CD14-positive monocyte (primary cell): ENCODE measurements around the gene ZBTB38. TPM values are rescaled to one million over a fixed set of nuclear protein-coding genes. Genes with fewer than 3 reads are reported as not detected.

Experiments used
- DNase-seq, 3 donors: peaks; one replicate each; pipeline ENCODE4 v3.0.0-alpha.2; 2011 to 2022
- H2AFZ ChIP-seq: 2 replicates; pipeline ENCODE4 v1.6.0; 2012; ENCODE audit warnings: mild to moderate bottlenecking, low read depth, low read length, inconsistent platforms; ENCODE audit not compliant: insufficient read depth, poor library complexity, severe bottlenecking
- H3K27ac ChIP-seq, 2 donors: 1 replicate in 1 of 2; 2 replicates in 1 of 2; pipeline ENCODE4 v1.5.1; 2012 to 2013; ENCODE audit warnings: low read length in 2 of 2, control low read depth in 1 of 2, inconsistent platforms in 1 of 2, low read depth in 1 of 2, mild to moderate bottlenecking in 1 of 2
- H3K27me3 ChIP-seq, 2 donors: one replicate each; pipeline versions ENCODE4 v1.6.0 to v1.6.1; 2011 to 2013; ENCODE audit warnings: low read length in 2 of 2; ENCODE audit not compliant: control insufficient read depth in 2 of 2, insufficient read depth in 2 of 2
- H3K36me3 ChIP-seq, 2 donors: replicated peaks in 1 of 2; 1 replicate in 1 of 2; 2 replicates in 1 of 2; pipeline versions ENCODE4 v1.5.1 to v1.6.1; 2012 to 2013; ENCODE audit warnings: low read length in 2 of 2, control low read depth in 1 of 2, inconsistent platforms in 1 of 2, mild to moderate bottlenecking in 1 of 2; ENCODE audit not compliant: insufficient read depth in 2 of 2, control insufficient read depth in 1 of 2
- H3K4me1 ChIP-seq, 2 donors: 1 replicate in 1 of 2; 2 replicates in 1 of 2; pipeline versions ENCODE4 v1.5.1 to v1.6.1; 2012 to 2013; ENCODE audit warnings: low read length in 2 of 2, control low read depth in 1 of 2, inconsistent platforms in 1 of 2, mild to moderate bottlenecking in 1 of 2, moderate library complexity in 1 of 2; ENCODE audit not compliant: insufficient read depth in 2 of 2, control insufficient read depth in 1 of 2
- H3K4me2 ChIP-seq: replicated peaks from 2 replicates; pipeline ENCODE3; 2012; ENCODE audit warnings: low read length, moderate library complexity, mild to moderate bottlenecking; ENCODE audit not compliant: poor library complexity, severe bottlenecking; ENCODE audit errors: extremely low read depth
- H3K4me3 ChIP-seq, 3 experiments: fragments of 200-600 bp in 1 of 3; sonication (generic) in 1 of 3; replicated peaks in 1 of 3; 1 replicate in 2 of 3; 2 replicates in 1 of 3; pipeline ENCODE4 v1.5.1; 2011 to 2013; ENCODE audit warnings: low read length in 3 of 3, mild to moderate bottlenecking in 3 of 3, control low read depth in 2 of 3, low read depth in 2 of 3, inconsistent platforms in 1 of 3, moderate library complexity in 1 of 3
- H3K79me2 ChIP-seq: 2 replicates; pipeline ENCODE4 v1.6.0; 2012; ENCODE audit warnings: mild to moderate bottlenecking, control low read depth, inconsistent platforms, low read length, moderate library complexity; ENCODE audit not compliant: insufficient read depth
- H3K9ac ChIP-seq: 2 replicates; pipeline ENCODE4 v1.6.0; 2017; ENCODE audit warnings: low read length, mild to moderate bottlenecking; ENCODE audit not compliant: insufficient read depth, poor library complexity, severe bottlenecking
- H3K9me3 ChIP-seq, 2 donors: replicated peaks in 1 of 2; 1 replicate in 1 of 2; 2 replicates in 1 of 2; pipeline versions ENCODE4 v1.5.1 to v1.6.1; 2012 to 2013; ENCODE audit warnings: low read length in 2 of 2, control low read depth in 1 of 2; ENCODE audit not compliant: control insufficient read depth in 1 of 2, insufficient read depth in 1 of 2
- H4K20me1 ChIP-seq: 2 replicates; pipeline ENCODE4 v1.6.0; 2012; ENCODE audit warnings: mild to moderate bottlenecking, low read length, control low read depth, moderate library complexity; ENCODE audit not compliant: insufficient read depth
- H3K27ac Mint-ChIP-seq, 7 donors: one replicate each; pipeline ENCODE4 v1.8.0; 2020; ENCODE audit warnings: mild to moderate bottlenecking in 7 of 7, mixed read lengths in 7 of 7, moderate library complexity in 6 of 7, inconsistent platforms in 2 of 7
- H3K27me3 Mint-ChIP-seq, 3 donors: one replicate each; pipeline ENCODE4 v1.8.0; 2021 to 2022; ENCODE audit warnings: low read depth in 3 of 3, mild to moderate bottlenecking in 3 of 3, mixed read lengths in 3 of 3, moderate library complexity in 3 of 3, inconsistent platforms in 1 of 3
- H3K36me3 Mint-ChIP-seq, 2 donors: one replicate each; pipeline ENCODE4 v1.8.0; 2020; ENCODE audit warnings: mixed read lengths in 2 of 2, inconsistent platforms in 1 of 2, mild to moderate bottlenecking in 1 of 2
- H3K4me1 Mint-ChIP-seq: one replicate; pipeline ENCODE4 v1.8.0; 2020; ENCODE audit warnings: mild to moderate bottlenecking, mixed read lengths
- H3K4me3 Mint-ChIP-seq, 2 donors: one replicate each; pipeline ENCODE4 v1.8.0; 2020; ENCODE audit warnings: mild to moderate bottlenecking in 2 of 2, mixed read lengths in 2 of 2, moderate library complexity in 1 of 2
- H3K9me3 Mint-ChIP-seq, 7 donors: one replicate each; pipeline ENCODE4 v1.8.0; 2020 to 2022; ENCODE audit warnings: mixed read lengths in 7 of 7, mild to moderate bottlenecking in 6 of 7, moderate library complexity in 6 of 7, inconsistent platforms in 2 of 7
- CTCF ChIP-seq: fragments of 200-600 bp; IDR thresholded peaks from one replicate; pipeline ENCODE4 v1.8.0; 2022; ENCODE audit warnings: antibody characterized with exemption, mild to moderate bottlenecking
- WGBS: methylation state at CpG from one replicate; pipeline ENCODE4 v1.1.5; 2013; ENCODE audit warnings: missing lambda C conversion rate; ENCODE audit not compliant: insufficient coverage; 5-methylcytosine and 5-hydroxymethylcytosine counted together
- intact Hi-C, 2 donors: fragments of 100-400 bp; cut with micrococcal nuclease; formaldehyde crosslinking; loops; one replicate each; pipeline versions ENCODE4 v1.15.0 to v1.15.1; 2023
- polyA plus RNA-seq, 3 donors: library from polyadenylated mRNA; depleted of rRNA in 1 of 3; unstranded in 2 of 3; stranded (reverse) in 1 of 3; fragments of 300-500 nt in 2 of 3; fragments of >200 nt in 1 of 3; fragmentation: Illumina TruSeq in 2 of 3; gene quantifications; 1 replicate in 2 of 3; 2 replicates in 1 of 3; pipeline ENCODE4 v1.2.3, GENCODE V29; 2012 to 2021

ZBTB38 gene
- polyA plus RNA-seq, 3 donors: 3.9 to 28.5 (median 19.0) TPM

- no peak for TF ChIP-seq CTCF
Observed at GRCh38 chr3:141326626-141327025, 41.7 kb upstream of the ZBTB38 start.

GRCh38 chr3:141328286-141329166, 39.8 kb upstream of the ZBTB38 start:
- WGBS: 88% methylated on average over 6 of the region's 7 CpGs
- H3K9me3 Mint-ChIP-seq: peaks cover 0 to 3% (median 0%) of the 10 kb centered on the region in 7 donors

More at GRCh38 chr3:141326626-141327025, 41.7 kb upstream of the ZBTB38 start:
- Histone ChIP-seq H3K4me3 (no peak overlapping the region), H3K27me3 (no peaks in the 10 kb centered on the region), H3K79me2 (no peaks in the 10 kb centered on the region), H4K20me1 (no peaks in the 10 kb centered on the region), H3K36me3 (no peaks in the 10 kb centered on the region), H3K9ac (no peak overlapping the region), H3K4me1 (no peaks in the 10 kb centered on the region), H3K4me2 (no peak overlapping the region), H3K27ac (no peak overlapping the region), H3K9me3 (no peaks in the 10 kb centered on the region), H2AFZ (no peak overlapping the region)
- Mint-ChIP-seq H3K27ac (no peak overlapping the region), H3K36me3 (no peaks in the 10 kb centered on the region), H3K4me1 (no peaks in the 10 kb centered on the region), H3K4me3 (no peak overlapping the region), H3K9me3 (no peaks in the 10 kb centered on the region), H3K27me3 (no peaks in the 10 kb centered on the region)
- no peak for DNase-seq
- intact Hi-C loops: no loop called here
- WGBS: no CpG with 5 or more reads among the region's 3 CpGs

More at GRCh38 chr3:141328286-141329166, 39.8 kb upstream of the ZBTB38 start:
- Histone ChIP-seq H3K79me2 (no peaks in the 10 kb centered on the region), H3K27ac (no peak overlapping the region), H3K36me3 (no peaks in the 10 kb centered on the region), H3K4me1 (no peaks in the 10 kb centered on the region), H3K4me3 (no peak overlapping the region), H3K4me2 (no peak overlapping the region), H4K20me1 (no peaks in the 10 kb centered on the region), H3K9me3 (no peaks in the 10 kb centered on the region), H3K27me3 (no peaks in the 10 kb centered on the region), H3K9ac (no peak overlapping the region), H2AFZ (no peak overlapping the region)
- intact Hi-C loops: no loop called here
- Mint-ChIP-seq H3K36me3 (no peaks in the 10 kb centered on the region), H3K27ac (no peak overlapping the region), H3K4me3 (no peak overlapping the region), H3K4me1 (no peaks in the 10 kb centered on the region), H3K27me3 (peaks cover 0 to 2% (median 1%) of the 10 kb centered on the region in 3 donors)
- no peak for TF ChIP-seq CTCF
- no peak for DNase-seq
